Activated gamma-delta T cell treated with Interleukin-2 at 50 U/mL for 16 hours (primary cell): Measurements from ENCODE around the gene FKBP10.
"Not testable (repeated sequence)": the region's sequence is repeated elsewhere in the genome, so short reads cannot be mapped to it uniquely, and the experiment has no call there.

Source experiments
- DNase-seq: peaks from one replicate; pipeline ENCODE4 v3.0.0-alpha.2; 2020

Gene FKBP10

DNA sequence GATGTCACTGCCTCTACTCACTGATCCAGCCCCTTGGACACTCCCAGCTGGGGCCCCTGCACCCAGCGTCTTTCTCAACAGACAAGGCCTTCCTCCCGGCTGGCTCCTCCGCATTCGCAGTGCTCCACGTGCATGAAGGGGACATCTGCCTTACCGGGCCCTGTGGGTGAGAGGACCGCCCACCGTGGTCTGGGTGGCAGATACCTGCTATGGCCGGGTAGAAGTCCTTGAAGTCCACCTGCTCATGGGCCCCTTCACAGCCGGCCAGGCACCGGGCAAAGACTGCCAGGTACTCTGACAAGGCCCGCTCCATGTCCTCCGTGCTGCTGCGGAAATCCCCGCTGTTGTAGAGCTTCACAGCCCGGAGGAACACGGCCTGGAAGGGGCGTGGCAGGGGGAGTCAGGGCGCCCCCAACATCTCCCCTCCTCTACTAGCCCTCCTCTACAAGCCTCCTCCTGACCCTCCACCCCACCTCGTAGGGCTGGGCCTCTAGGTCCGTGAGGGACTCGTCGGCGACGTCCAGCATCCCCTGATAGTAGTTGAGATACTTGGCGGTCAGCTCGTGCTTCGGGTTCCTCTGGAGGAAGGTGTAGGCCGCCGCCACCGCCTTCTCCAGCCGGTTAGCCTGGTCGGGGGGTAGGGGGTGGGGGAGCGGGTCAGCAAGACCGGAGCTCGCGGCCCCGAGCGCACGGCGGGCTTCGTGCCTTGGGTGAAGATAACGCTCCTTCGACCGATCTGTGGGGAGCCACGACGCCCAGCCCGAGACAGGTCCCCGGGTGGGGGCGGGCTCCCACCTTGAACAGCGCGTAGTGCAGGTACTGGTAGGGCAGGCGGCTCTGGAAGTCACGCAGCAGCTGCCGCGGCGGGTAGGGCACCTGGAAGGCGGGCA, 1.9 kb upstream of the FKBP10 start:
- no peak for DNase-seq

DNA sequence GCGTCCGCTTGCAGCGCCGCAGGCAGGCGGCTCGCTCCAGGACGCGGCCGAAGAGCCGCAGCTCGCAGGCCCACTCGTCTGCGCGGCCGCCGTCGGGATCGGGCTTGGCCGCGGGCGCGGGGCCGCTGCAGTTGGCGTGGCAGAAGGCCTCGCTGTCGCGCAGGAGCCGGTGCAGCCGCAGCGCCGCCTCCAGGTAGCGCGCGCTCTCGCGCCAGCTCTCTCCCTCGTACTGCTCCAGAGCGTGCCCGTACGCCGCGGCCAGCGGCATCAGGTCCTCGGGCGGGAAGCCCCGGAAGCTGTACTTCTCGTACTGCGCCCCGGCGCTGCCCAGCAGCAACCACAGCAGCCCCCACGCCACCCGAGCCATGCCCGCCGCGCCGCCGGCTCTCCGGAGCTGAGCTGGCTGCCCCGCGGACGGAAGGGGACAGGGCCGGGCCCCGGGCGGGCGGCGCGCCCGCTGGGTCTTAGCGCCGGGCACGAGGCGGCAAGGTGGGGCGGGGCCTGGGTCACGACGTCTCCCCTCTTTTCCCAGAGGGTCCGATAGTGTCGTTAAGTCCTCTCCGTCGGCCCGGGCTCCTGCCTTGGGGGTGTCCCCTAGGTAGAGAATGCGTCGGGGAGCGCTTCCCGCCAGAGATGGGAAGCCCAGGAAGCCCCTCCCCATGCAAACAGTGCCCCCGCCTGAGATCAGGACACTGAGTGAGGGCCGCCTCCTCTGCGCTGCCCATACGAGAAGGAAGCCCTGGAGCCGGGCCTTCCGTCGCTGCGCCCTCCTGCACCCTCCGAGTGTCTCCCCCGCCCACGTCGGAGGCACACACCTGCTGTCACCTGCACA, 1.0 kb upstream of the FKBP10 start, which contains the start of gene P3H4:
Gene P3H4 (minus strand): TSS at position 401 of the 832 bp plus-strand sequence. CDS start 34 bp downstream, at position 367.
- peak; percentile 64 for DNase-seq

DNA sequence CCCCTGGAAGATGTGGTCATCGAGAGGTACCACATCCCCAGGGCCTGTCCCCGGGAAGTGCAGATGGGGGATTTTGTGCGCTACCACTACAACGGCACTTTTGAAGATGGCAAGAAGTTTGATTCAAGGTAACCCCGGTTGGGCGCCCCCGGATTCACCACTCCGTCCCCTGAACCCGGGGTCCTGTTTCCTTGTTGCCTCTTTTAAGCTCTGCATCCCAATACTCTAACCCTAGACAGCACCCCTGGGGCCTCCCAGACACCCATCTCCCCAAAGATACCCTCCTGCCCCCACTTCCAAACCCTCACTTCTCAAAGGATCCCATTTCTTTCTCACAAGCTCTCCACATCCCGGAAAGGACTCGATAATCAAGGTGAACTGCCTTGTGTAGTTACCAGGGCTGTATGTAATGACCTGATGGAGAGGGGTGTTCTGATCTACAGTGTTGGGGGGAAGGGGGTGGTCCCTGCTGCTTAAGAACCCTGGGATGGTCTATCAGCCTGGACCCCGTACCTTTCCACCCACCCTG, 412 bp downstream of the FKBP10 start:
- no peak for DNase-seq

DNA sequence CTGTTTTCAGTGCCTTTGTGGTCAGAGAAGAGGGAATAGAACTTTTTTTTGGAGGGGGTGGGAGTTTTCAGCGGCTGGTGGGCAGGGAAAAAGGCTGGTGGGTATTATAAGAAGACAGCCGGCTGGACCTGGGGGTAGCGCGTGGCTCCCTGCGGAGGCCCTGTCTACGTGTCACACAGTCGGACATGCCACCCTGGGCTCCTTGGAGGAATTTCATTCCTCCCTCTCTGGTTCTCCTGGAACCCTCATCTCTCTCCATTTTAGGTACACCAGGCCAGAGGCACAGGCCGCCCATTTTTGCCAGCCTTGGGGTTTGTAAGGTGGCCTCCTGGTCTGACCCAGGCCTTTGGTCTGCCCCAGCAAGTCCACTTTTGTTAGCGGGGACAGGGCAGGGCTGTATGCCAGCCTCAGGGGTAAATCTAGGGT, 908 bp downstream of the FKBP10 start:
- no peak for DNase-seq

DNA sequence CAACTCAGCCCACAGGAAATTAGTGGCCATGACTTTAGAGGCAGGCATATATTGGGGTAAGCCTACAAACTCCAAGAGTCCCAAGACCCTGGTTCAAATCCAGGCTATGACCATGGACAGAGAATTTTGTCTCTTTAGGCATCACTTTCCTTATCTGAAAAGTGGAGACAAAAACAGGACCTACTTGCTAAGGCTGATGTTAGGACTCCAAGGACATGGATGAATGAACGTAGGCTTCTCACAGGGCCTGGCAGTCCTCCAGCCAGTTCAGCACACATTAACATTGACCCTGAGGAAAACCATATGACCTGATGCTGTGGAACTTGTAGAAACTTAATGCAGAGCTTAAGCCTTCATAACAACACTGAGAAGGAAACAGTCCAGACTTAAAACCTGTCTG, 1.4 kb downstream of the FKBP10 start:
- DNase-seq, result no peak

DNA sequence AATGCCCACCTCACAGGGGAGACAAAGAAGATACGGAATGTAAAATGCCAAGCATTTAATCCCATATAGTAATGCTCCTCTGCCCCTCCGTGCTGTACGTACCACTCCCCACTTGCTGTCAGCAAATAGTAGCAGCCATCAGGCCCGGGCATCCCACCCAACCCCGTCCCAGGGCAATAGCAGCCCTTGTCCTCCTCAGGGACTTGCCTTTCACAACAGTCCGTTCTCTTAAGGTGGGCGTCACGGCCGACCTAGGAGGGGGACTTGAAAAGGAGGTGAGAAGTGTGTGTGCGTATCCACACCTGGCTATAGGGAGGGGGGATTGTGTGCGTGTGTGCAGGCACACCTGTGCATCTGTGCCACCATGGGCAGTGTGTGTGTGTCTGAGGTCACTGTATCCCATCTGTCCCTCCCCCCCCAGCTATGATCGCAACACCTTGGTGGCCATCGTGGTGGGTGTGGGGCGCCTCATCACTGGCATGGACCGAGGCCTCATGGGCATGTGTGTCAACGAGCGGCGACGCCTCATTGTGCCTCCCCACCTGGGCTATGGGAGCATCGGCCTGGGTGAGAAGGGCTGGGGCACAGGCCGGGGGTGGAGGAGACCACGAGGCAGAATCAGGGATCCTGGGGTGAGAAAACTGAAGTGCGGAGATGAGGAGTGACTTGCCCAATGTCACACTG, 4.0 kb downstream of the FKBP10 start:
- DNase-seq, result no peak

DNA sequence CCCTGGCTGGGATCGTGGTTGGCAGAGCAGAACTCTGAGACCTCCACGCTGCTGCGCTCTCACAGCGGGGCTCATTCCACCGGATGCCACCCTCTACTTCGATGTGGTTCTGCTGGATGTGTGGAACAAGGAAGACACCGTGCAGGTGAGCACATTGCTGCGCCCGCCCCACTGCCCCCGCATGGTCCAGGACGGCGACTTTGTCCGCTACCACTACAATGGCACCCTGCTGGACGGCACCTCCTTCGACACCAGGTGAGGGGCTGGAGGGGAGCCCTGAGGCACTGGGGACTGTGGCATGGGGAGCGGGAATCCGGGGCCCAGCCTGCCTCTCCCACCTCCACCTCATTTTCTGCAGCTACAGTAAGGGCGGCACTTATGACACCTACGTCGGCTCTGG, 5.2 kb downstream of the FKBP10 start:
- no peak for DNase-seq

DNA sequence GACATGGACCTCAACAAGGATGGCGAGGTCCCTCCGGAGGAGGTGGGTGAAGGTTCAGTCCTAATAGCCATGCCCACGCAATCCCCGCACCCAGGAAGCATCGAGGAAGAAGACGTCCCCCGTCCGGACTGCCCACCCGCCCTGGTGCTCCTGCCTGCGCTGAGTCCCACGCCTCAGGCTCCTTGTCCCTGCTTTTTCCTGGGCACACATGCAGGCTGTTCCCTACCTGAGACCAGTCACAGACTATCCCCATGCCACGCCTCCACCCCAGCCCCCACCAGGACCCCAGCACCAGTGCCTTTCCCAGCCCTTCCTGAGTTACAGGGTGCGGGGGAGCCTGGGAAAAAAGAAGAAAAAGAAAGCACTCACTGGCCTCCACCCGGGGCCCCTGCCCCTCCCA, 9.0 kb downstream of the FKBP10 start:
- no peak for DNase-seq

DNA sequence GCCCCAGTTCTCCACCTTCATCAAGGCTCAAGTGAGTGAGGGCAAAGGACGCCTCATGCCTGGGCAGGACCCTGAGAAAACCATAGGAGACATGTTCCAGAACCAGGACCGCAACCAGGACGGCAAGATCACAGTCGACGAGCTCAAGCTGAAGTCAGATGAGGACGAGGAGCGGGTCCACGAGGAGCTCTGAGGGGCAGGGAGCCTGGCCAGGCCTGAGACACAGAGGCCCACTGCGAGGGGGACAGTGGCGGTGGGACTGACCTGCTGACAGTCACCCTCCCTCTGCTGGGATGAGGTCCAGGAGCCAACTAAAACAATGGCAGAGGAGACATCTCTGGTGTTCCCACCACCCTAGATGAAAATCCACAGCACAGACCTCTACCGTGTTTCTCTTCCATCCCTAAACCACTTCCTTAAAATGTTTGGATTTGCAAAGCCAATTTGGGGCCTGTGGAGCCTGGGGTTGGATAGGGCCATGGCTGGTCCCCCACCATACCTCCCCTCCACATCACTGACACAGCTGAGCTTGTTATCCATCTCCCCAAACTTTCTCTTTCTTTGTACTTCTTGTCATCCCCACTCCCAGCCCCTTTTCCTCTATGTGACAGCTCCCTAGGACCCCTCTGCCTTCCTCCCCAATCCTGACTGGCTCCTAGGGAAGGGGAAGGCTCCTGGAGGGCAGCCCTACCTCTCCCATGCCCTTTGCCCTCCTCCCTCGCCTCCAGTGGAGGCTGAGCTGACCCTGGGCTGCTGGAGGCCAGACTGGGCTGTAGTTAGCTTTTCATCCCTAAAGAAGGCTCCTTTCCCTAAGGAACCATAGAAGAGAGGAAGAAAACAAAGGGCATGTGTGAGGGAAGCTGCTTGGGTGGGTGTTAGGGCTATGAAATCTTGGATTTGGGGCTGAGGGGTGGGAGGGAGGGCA, 9.7 kb downstream of the FKBP10 start:
- DNase-seq, result no peak

DNA sequence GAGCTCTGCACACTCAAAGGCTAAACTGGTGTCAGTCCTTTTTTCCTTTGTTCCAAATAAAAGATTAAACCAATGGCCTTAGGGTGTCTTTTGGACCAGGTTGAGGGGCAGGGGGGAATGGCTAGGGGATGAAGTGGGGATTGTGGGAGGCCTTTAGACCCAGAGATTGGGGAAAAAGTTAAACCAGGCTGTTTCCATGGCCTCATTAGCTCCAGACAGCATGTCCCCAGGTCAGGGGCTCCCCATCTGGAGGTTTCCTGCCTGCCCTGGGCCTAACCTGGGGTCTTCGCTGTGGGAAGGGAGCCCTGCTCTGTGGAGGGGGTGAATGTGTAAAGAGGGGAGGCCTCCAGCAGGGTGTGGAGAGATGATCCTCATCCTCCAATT, 10.3 kb downstream of the FKBP10 start:
- DNase-seq, result no peak

DNA sequence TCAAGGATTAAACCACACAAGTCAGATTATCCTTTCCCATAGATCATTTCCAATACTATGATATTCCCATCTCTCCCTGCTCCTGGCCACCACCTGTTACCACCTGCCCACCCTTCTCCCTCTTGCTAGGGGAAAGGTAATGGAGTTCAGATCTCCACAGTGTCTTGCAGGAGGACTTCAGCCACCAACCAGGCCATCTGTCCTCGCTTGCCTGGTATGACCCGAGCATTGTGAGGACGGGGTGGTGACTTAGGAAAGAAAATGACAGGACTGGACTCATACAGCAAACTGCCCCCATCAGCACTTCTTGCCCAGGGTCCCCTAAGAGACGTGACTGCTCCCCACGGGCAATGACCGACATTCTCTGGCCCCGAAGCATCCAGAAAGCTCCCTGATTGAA, 10.8 kb downstream of the FKBP10 start:
- DNase-seq, result no peak

DNA sequence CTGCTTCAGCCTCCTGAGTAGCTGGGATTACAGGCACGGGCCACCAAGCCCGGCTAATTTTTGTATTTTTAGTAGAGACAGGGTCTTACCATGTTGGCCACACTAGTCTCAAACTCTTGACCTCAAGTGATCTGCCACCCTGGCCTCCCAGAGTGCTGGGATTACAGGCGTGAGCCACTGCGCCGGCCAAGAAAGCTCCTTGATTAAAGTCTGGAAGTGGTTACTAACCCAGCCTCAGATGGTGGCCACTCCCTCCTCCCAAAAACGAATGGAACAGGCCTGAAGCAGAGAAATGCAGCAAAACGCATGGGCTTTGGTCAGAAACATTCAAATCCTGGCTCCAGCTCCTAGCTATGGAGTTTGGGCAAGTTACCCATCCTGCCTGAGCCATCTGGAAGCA, 11.3 kb downstream of the FKBP10 start:
- no peak for DNase-seq

DNA sequence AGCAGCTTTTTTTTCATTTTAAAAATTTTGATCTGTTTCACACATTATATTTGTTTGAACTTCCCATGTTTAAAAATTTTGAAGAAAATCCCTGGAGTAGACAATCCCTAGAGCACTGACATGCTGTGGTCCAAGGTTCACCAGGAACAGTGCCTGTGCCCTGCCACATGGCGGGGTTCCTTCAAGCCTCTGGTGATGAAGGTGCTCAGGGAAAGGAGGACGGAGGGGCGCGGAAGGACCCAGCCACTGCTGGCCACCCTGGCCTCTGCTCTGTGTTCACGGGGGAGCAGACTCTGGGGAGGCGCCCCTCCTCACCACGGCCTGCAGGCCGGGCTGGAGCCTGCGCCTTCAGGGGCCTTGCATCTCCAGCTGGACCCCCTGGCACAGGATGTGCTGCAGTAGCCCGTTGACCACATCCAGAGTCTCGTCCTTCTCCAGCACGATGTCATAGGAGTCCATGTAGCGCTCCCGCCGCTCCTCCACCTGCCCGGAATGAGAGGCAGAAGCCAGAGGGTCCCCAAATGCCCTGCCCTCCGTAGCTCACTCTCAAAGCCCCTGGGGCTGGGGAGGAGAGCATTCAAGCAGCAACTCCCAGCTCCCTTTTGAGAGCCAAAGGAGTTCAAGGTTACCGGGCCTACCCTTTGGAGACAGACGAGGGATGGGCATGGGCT, 12.5 kb downstream of the FKBP10 start:
- no peak for DNase-seq

DNA sequence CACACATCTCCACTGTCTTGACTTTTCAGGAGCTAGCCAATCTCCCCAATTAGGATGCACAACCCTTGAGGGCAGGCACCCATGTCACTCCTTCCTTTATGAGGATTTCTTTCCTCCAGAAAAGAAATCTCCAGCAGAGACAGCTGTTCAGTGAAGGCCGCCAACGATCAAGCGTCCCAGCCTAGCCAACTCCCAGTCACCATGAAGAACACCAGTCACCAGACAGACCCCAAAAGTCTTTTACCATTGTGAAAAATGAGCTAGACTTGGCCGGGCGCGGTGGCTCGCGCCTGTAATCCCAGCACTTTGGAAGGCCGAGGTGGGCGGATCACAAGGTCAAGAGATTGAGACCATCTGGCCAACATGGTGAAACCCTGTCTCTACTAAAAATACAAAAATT, 17.2 kb downstream of the FKBP10 start:
- not testable (repeated sequence) for DNase-seq

DNA sequence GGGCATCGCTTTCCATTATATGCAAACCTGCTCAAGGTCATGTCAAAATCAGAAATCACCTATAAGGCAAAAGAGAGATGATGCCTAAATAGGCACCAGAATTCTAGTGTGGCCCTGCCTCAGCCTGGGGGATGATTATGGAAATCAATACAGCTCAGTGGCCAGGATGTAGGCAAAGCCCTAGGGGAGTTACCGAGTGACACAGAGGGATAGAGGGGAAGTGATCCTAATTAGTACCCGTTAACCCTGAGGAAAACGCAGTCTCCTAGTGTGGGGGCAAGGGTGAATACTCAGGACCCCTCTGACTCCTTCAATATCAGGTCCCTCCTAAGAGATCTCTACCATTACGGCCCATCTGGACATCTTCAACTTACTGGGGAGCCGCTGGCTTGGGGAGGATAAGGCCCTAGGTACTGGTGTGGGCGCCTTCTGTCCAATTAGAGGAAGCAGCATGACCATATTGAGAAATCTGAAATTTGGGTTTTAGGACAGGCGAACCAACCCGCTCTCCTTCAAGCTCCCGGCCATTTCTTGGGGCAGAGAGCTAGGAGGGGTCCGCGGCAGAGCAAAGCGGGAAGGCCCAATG, 22.5 kb downstream of the FKBP10 start:
- no peak for DNase-seq

DNA sequence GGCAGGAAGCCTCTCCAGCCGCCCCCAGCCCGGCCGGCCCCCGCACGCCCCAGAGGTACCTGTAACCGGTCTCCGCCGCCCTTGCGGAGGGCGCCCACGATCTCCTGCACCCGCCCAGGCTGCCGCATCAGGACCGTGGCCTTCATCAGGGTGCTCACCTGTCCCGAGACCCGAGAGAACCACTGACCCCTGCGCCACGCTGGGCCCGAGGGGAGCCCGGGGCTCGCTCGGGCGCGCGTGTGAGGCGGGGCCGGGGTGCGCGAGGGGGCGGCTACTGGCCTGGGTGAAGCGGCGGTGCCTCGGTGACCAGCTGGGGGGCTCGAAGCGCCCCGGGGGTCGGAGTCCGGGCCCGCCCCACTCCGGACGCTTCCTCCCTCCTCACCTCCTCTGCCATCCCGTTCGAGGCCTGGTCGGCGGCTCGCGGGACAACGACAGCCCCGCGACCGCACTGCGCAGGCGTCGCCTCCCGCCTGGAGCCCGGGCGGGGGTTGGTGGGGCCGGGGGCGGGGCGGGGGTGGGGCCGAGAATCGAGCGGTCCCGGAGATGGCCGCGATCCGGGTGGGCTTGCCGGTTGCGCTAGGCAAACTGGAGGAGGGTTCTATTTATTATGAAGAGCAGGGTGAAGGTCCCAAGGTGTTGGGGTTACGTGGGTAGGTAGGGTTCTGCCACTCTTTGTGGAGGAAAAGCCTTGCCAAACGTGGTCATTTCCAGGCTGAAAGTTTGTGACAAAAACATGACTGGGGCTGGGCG, 23.2 kb downstream of the FKBP10 start, which contains the start of gene NT5C3B:
Gene NT5C3B (minus strand): TSS at position 433 of the 750 bp plus-strand sequence. CDS start 39 bp downstream, at position 394.
- peak; percentile 49 for DNase-seq

DNA sequence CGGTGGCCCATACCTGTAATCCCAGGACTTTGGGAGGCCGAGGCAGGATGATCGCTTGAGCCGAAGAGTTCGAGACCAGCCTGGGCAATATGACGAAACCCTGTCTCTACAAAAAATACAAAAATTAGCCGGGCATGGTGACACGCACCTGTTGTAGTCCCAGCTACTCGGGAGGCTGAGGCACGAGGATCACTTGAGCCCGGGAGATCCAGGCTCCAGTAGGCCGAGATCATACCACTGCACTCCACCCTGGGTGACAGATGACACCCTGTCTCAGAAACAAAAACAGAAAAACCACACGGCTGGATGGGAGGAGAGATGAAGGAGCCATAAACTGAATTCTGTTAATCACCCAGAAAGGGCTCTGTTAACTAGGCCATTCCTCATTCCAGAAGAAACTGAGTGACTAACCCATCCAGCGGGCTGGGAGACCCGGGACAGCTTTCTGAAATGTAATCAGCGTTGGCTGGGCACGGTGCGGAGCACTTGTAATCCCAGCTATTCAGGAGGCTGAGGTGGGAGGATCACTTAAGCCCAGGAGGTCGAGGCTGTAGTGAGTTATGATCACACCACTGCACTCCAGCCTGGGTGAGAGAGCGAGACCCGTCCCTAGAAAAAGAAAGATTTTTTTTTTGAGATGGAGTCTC, 23.9 kb downstream of the FKBP10 start:
- DNase-seq, result no peak

DNA sequence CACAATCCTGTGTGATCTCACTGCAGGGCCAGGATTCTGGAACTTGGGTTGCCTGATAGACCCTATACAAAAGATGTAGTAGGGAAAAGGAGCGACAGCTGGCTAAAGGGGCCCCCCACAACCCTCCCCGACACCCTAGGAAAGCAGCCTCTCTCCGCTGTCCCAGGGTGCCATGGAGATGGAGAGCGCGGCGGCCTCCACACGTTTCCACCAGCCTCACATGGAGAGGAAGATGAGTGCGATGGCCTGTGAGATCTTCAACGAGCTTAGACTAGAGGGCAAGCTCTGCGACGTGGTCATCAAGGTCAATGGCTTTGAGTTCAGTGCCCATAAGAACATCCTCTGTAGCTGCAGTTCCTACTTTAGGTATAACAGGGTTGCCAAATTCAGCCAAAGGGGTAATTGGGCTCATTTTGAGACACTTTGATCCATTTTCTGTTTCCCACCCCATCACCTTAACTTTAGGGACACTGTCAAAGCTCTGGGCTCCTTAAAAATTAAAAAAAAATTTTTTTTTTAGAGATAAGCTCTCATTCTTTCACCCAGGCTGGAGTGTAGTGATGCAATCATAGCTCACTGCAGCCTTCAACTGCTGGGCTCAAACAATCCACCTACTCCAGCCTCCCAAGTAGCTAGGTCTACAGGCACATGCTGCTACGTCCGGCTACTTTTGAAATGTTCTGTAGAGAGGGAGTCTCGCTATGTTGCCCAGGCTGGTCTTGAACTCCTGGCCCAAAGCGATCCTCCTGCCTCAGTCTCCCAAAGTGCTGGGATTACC, 25.1 kb downstream of the FKBP10 start, which contains the start of gene KLHL10:
Gene KLHL10 (plus strand): TSS at position 65 of the 778 bp plus-strand sequence. CDS start 108 bp downstream, at position 173.
- no peak for DNase-seq
